Activated naive CD8-positive, alpha-beta T cell treated with anti-CD3 and anti-CD28 coated beads for 36 hours (primary cell): ENCODE measurements around the gene DTX1. TPM values are rescaled to one million over a fixed set of nuclear protein-coding genes. Genes with fewer than 3 reads are reported as not detected.

ENCODE experiments used
- DNase-seq: peaks from one replicate; pipeline ENCODE4 v3.0.0; 2021
- H3K27ac Mint-ChIP-seq: one replicate; pipeline ENCODE4 v1.8.0; 2022; ENCODE audit warnings: mild to moderate bottlenecking, moderate library complexity, mixed read lengths
- H3K27me3 Mint-ChIP-seq: one replicate; pipeline ENCODE4 v1.8.0; 2022; ENCODE audit warnings: mild to moderate bottlenecking, mixed read lengths
- H3K36me3 Mint-ChIP-seq: one replicate; pipeline ENCODE4 v1.8.0; 2021; ENCODE audit warnings: mild to moderate bottlenecking, mixed read lengths
- H3K4me1 Mint-ChIP-seq: one replicate; pipeline ENCODE4 v1.8.0; 2021; ENCODE audit warnings: mixed read lengths
- H3K4me3 Mint-ChIP-seq: one replicate; pipeline ENCODE4 v1.8.0; 2022; ENCODE audit warnings: mild to moderate bottlenecking, moderate library complexity, mixed read lengths
- H3K9me3 Mint-ChIP-seq: one replicate; pipeline ENCODE4 v1.8.0; 2022; ENCODE audit warnings: mixed read lengths
- total RNA-seq, 2 experiments: library from RNA; stranded (reverse); gene quantifications; one replicate each; pipeline ENCODE4 v1.2.3, GENCODE V29; 2021

The DTX1 gene
- total RNA-seq, 2 experiments from 2014 or later, result 1.1 TPM

- peak; percentile 50 for DNase-seq
- Mint-ChIP-seq H3K27ac (no peak overlapping the region), H3K9me3 (no peaks in the 10 kb centered on the region), H3K4me1 (peaks cover 4% of the 10 kb centered on the region), H3K36me3 (no peaks in the 10 kb centered on the region), H3K4me3 (no peak overlapping the region), H3K27me3 (no peaks in the 10 kb centered on the region)
Observed at GRCh38 chr12:113048716-113049127, 7.8 kb upstream of the DTX1 start.

- no peak for DNase-seq
- H3K4me1 Mint-ChIP-seq, result peaks cover 4% of the 10 kb centered on the region
- H3K4me3 Mint-ChIP-seq, result no peak overlapping the region
- no peaks in the 10 kb centered on the region for H3K9me3 Mint-ChIP-seq
- H3K27me3 Mint-ChIP-seq, result no peaks in the 10 kb centered on the region
- no peak overlapping the region for H3K27ac Mint-ChIP-seq
- no peaks in the 10 kb centered on the region for H3K36me3 Mint-ChIP-seq
Observed at GRCh38 chr12:113049976-113050742, 6.4 kb upstream of the DTX1 start.

- Mint-ChIP-seq H3K4me1 (peaks cover 4% of the 10 kb centered on the region), H3K36me3 (no peaks in the 10 kb centered on the region), H3K27ac (no peak overlapping the region), H3K4me3 (no peak overlapping the region), H3K27me3 (no peaks in the 10 kb centered on the region), H3K9me3 (no peaks in the 10 kb centered on the region)
- DNase-seq, result no peak
Observed at GRCh38 chr12:113050795-113051194, 5.7 kb upstream of the DTX1 start.

- no peak for DNase-seq
- Mint-ChIP-seq H3K27me3 (no peaks in the 10 kb centered on the region), H3K27ac (no peak overlapping the region), H3K4me3 (no peak overlapping the region), H3K36me3 (no peaks in the 10 kb centered on the region), H3K9me3 (no peaks in the 10 kb centered on the region), H3K4me1 (peaks cover 4% of the 10 kb centered on the region)
Observed at GRCh38 chr12:113051759-113052158, 4.8 kb upstream of the DTX1 start.

- no peak for DNase-seq
- no peak overlapping the region for H3K4me3 Mint-ChIP-seq
- H3K9me3 Mint-ChIP-seq, result no peaks in the 10 kb centered on the region
- H3K36me3 Mint-ChIP-seq, result no peaks in the 10 kb centered on the region
- H3K27ac Mint-ChIP-seq, result no peak overlapping the region
- H3K4me1 Mint-ChIP-seq, result peaks cover 4% of the 10 kb centered on the region
- H3K27me3 Mint-ChIP-seq, result no peaks in the 10 kb centered on the region
Observed at GRCh38 chr12:113052326-113052725, 4.2 kb upstream of the DTX1 start.

GRCh38 chr12:113054948-113055486, 1.5 kb upstream of the DTX1 start:
- H3K36me3 Mint-ChIP-seq, result no peaks in the 10 kb centered on the region
- H3K27ac Mint-ChIP-seq, result no peak overlapping the region
- no peaks in the 10 kb centered on the region for H3K9me3 Mint-ChIP-seq
- DNase-seq, result no peak
- no peak overlapping the region for H3K4me3 Mint-ChIP-seq
- H3K4me1 Mint-ChIP-seq, result no peaks in the 10 kb centered on the region
- no peaks in the 10 kb centered on the region for H3K27me3 Mint-ChIP-seq

- Mint-ChIP-seq H3K27me3 (no peaks in the 10 kb centered on the region), H3K4me1 (peaks cover 1% of the 10 kb centered on the region), H3K27ac (no peak overlapping the region), H3K9me3 (no peaks in the 10 kb centered on the region), H3K36me3 (no peaks in the 10 kb centered on the region), H3K4me3 (peak overlapping the region; percentile 58)
- DNase-seq, result no peak
Observed at GRCh38 chr12:113055594-113056380, 743 bp upstream of the DTX1 start.

- no peaks in the 10 kb centered on the region for H3K9me3 Mint-ChIP-seq
- DNase-seq, result no peak
- no peaks in the 10 kb centered on the region for H3K36me3 Mint-ChIP-seq
- H3K4me1 Mint-ChIP-seq, result peaks cover 2% of the 10 kb centered on the region
- H3K27ac Mint-ChIP-seq, result no peak overlapping the region
- H3K4me3 Mint-ChIP-seq, result peak overlapping the region; percentile 58
- no peaks in the 10 kb centered on the region for H3K27me3 Mint-ChIP-seq
Observed at GRCh38 chr12:113056381-113056630, 224 bp upstream of the DTX1 start.

- Mint-ChIP-seq H3K27ac (no peak overlapping the region), H3K4me1 (peaks cover 2% of the 10 kb centered on the region), H3K36me3 (no peaks in the 10 kb centered on the region), H3K27me3 (no peaks in the 10 kb centered on the region), H3K4me3 (no peak overlapping the region), H3K9me3 (no peaks in the 10 kb centered on the region)
- no peak for DNase-seq
Observed at GRCh38 chr12:113057565-113058485, 1.3 kb downstream of the DTX1 start.

GRCh38 chr12:113058553-113058952, 2.0 kb downstream of the DTX1 start:
- no peak for DNase-seq
- no peaks in the 10 kb centered on the region for H3K27me3 Mint-ChIP-seq
- H3K4me3 Mint-ChIP-seq, result no peak overlapping the region
- H3K9me3 Mint-ChIP-seq, result no peaks in the 10 kb centered on the region
- H3K27ac Mint-ChIP-seq, result no peak overlapping the region
- peaks cover 2% of the 10 kb centered on the region for H3K4me1 Mint-ChIP-seq
- no peaks in the 10 kb centered on the region for H3K36me3 Mint-ChIP-seq

GRCh38 chr12:113059071-113059595, 2.6 kb downstream of the DTX1 start:
- H3K36me3 Mint-ChIP-seq, result no peaks in the 10 kb centered on the region
- peaks cover 2% of the 10 kb centered on the region for H3K4me1 Mint-ChIP-seq
- H3K27me3 Mint-ChIP-seq, result no peaks in the 10 kb centered on the region
- H3K9me3 Mint-ChIP-seq, result no peaks in the 10 kb centered on the region
- no peak overlapping the region for H3K27ac Mint-ChIP-seq
- no peak overlapping the region for H3K4me3 Mint-ChIP-seq
- DNase-seq, result no peak

- no peak for DNase-seq
- Mint-ChIP-seq H3K9me3 (no peaks in the 10 kb centered on the region), H3K27me3 (no peaks in the 10 kb centered on the region), H3K27ac (no peak overlapping the region), H3K4me3 (no peak overlapping the region), H3K4me1 (peaks cover 2% of the 10 kb centered on the region), H3K36me3 (no peaks in the 10 kb centered on the region)
Observed at GRCh38 chr12:113060336-113060960, 3.9 kb downstream of the DTX1 start.

GRCh38 chr12:113061061-113061694, 4.6 kb downstream of the DTX1 start:
- no peak overlapping the region for H3K4me3 Mint-ChIP-seq
- no peak for DNase-seq
- peaks cover 2% of the 10 kb centered on the region for H3K4me1 Mint-ChIP-seq
- no peak overlapping the region for H3K27ac Mint-ChIP-seq
- no peaks in the 10 kb centered on the region for H3K27me3 Mint-ChIP-seq
- no peaks in the 10 kb centered on the region for H3K36me3 Mint-ChIP-seq
- no peaks in the 10 kb centered on the region for H3K9me3 Mint-ChIP-seq
